Activated T-cell treated with anti-CD3 and anti-CD28 coated beads for 48 hours (primary cell): Measurements from ENCODE around the gene FUOM.
A peak's percentile ranks its signal among the peaks of the same experiment; 100 is the strongest.

Source experiments
- DNase-seq: peaks from one replicate; pipeline ENCODE4 v3.0.0-alpha.2; 2020; ENCODE audit warnings: low read depth

The FUOM gene, protein sequence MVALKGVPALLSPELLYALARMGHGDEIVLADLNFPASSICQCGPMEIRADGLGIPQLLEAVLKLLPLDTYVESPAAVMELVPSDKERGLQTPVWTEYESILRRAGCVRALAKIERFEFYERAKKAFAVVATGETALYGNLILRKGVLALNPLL

DNA sequence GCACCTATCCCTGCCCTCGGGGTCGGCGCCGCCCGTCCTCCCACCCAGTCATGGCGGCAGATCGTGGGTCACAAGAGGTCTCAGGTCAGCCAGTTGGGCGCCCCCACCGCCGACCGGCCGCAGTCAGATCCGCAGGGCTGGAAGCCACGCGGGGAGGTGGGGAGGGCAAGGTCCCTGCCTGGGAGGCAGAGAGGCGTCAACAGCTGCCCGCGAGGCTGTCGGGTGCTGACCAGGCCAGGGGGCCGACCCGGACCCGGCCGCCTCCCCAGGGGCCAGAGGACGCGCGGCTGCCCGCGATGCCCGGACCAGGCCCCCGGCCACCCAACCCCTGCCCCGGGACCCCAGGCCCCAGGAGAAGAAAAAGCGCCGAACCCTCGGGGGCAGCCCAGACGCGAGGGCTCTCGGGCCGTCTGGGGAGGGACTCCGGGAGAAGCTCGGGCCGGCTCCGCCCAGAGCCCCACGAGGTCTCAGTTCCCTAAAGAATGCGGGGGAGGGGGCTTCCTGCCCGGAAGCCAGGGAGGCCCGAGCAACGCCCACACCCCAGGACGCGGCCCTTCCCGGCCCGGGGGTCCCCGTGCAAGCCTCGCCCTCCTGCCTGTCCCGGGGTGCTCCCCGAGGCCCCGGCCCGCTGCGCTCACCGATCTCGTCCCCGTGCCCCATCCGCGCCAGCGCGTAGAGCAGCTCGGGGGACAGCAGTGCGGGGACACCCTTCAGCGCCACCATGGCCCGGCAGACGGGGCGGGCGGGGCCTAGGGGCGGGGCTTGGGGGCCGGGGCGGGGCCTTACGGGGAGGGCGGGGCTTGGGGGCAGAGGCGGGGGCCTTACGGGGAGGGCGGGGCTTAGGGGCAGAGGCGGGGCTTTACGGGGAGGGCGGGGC is at the start of gene FUOM:
Gene FUOM (minus strand): TSS at position 735 of the 877 bp plus-strand sequence. CDS start 12 bp downstream, at position 723.
- peak; percentile 70 for DNase-seq

DNA sequence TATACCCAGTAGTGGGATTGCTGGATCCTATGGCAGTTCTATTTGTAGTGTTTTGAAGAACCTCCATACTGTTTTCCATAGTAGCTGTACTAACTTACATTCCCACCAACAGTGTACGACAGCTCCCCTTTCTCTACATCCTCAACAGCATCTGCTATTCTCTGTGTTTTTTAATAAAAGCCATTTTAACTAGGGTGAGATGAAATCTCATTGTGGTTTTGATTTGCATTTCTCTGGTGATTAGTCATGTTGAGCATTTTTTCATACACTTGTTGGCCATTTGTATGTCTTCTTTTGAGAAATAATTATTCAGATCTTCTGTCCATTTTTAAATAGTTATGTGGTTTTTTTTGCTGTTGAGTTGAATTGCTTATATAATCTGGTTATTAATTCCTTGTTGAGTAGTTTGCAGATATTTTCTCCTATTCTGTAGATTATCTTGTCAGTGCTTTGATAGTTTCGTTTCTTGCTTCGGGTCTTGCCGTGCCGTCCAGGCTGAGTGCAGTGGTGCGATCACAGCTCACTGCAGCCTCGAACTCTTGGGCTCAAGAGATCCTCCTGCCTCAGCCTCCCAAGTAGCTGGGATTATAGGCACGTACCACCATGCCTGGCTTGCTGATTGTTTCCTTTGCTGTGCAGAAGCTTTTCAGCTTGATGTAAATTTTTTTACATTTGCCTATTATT is 48.2 kb upstream of the FUOM start:
- no peak for DNase-seq

DNA sequence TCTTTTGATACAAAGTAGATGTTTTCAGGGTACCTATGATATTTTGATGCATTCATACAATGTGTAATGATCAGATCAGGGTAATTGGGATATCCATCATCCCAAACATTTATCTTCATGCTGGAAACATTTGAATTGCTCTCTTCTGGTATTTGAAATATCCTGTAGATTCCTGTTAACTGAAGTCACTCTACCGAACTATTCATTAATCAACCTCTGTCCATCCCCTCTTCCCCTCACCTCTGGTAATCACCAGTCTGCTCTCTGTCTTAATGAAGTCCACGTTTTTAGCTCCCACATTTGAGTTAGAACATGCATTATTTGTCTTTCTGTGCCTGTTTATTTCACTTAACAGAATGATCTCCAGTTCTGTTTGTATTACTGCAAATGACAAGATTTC is 47.5 kb upstream of the FUOM start:
- DNase-seq: no peak

DNA sequence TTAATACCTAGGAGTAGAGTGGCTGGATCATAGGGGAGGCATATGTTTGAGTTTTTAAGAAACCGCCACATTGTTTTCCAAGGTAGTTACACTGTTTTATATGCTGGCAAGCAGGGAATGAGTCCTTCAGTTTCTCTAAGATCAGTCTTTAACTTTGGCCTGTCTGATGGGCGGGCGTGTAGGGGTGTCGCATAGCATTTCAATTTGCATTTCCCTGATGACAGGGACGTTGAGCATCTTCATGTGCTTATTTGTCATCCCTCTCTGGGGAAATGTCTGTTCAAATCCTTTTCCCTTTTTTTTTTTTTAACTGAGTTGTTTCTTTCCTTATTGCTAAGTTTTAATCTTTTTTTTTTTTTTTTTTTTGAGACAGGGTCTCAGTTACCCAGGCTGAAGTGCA is 46.0 kb upstream of the FUOM start:
- no peak for DNase-seq

DNA sequence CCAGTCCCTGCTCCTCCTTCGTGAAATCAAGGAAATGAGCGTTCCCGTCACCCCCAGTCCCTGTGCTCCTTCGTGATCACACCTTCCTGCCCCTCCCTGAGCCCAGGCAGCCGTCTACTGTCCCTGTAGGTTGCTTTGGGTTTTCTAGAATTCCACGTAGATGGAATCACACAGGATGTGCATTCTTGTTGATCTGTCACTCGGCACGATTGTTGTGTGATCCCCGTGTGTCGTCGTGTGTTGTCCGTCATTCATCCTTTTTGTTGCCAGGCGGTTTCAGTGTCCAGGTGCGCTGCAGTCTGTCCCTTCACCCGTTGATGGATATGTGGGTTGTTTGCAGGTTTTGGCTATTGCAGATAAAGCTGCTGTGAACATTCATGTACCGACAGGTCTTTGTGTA is 45.5 kb upstream of the FUOM start:
- DNase-seq: no peak

DNA sequence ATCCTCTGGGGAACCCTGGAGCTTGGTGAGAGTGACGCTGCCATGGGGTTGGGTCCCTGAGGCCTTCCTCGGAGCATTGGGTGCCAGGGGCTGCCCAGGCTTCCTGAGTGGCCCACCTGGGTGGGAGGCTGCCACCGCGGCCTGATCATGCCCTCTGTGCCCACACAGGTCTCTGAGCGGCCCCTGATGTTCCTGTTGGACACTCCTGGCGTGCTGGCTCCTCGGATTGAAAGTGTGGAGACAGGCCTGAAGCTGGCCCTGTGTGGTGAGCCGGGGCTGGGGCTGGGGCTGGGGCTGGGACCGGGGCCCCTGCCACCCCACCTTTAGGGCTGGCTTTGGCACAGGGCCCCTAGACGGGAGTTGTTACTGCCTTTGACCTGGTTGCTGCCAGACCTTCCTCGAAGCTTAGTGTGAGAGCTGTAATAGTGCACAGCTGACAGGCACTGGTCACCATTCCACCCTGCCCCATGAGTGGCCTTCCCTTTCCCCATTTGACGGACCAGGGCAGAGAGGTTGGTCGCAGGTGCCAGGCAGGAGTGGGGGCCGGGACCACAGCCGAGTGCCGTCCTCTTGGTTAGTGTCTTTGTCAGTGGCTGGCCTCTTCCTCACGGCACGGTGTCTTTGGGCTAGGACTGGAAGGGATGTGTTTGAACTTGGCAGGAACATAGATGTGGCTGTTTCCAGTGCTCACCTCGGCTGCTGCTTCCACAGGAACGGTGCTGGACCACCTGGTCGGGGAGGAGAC is 44.3 kb upstream of the FUOM start:
- no peak for DNase-seq

DNA sequence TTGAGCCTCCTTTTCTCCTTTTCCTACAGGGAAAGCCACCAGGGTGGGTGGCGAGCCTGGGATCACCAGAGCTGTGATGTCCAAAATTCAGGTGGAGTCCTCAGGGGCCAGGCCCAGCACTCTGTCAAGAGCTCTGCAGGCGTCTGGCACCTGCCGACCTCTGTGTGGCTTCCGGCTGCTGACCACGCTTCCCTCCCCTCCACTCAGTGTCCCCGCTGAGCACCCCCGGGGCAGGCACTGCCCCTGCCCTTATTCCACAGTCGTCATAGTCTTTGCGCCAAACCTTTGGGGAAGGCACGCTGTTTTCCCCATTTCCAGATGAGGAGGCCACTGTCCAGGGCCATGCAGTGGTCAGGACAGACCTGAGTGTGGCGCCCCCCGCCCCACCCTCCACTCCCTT is 43.7 kb upstream of the FUOM start:
- DNase-seq: no peak

DNA sequence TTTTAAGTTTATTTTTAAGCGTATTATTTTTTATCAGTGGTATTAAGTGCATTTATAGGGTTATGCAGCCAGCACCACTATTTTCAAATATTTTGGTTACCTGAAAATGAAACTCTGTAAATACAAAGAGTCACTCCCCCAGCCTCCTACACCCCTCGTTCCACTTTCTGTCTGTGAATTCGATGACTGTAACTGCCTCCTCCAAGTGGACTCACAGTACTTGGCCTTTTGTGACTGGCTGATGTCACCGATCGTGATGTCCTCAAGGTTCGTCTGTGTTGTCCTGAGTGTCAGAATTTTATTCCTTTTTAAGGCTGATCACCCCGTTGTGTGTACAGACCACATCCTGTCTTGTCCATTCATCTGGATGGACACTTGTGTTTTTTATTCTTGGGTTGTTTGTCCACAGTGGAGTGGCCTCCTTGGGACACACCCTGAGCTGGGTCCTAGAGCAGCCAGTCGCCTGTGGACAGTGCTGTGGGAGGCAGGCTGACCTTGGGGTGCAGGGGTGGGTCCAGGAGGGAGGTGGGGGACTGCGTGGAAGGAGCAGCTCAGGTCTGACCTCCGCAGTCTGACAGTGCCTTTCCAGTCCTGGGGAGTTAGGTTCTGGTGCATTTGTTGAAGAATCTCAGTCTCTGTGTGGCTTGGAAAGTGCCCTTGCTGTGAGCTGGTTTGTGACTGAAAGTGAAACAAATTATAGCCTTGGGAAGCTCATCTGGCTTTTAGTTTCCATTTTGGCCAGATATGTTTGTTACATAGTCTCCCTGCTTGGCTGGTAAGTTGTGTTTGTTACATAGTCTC is 43.0 kb upstream of the FUOM start:
- no peak for DNase-seq

DNA sequence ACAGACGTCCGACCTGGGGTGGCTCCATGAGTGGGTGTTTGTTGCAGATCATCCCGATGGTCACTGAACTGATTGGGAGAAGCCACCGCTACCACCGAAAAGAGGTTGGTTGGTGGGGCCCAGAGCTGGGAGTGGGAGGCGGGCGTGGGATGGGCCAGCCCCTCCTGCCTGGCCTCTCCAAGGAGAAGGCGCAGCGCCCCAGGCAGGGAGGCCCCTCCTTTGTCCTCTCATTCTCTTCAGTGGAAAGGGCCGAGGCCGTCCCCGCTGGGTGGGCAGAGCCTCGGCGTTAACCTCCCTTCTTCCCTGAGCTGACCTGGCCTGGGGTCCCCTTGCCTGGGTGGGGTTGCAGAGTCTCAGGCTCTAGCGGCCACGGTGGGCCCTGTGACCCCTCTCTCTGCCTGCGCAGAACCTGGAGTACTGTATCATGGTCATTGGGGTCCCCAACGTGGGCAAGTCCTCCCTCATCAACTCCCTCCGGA is 41.3 kb upstream of the FUOM start:
- DNase-seq: no peak

DNA sequence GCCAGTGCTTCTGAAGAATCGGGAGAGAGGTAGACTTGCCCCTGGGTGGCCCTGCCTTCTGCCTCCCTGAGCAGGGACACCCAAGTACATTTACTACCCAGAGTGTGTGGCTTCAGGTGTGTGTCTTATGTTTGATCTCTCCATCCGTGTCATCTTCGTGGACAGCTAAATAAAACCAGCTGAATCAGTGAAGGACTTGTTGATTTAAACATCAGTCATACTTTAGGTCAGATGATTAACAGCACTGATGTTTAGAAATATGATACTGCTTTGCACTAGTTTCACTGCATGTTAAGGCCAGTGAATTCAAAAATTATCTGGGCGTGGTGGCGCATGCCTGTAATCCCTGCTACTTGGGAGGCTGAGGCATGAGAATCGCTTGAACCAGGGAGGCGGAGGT is 40.1 kb upstream of the FUOM start:
- no peak for DNase-seq

DNA sequence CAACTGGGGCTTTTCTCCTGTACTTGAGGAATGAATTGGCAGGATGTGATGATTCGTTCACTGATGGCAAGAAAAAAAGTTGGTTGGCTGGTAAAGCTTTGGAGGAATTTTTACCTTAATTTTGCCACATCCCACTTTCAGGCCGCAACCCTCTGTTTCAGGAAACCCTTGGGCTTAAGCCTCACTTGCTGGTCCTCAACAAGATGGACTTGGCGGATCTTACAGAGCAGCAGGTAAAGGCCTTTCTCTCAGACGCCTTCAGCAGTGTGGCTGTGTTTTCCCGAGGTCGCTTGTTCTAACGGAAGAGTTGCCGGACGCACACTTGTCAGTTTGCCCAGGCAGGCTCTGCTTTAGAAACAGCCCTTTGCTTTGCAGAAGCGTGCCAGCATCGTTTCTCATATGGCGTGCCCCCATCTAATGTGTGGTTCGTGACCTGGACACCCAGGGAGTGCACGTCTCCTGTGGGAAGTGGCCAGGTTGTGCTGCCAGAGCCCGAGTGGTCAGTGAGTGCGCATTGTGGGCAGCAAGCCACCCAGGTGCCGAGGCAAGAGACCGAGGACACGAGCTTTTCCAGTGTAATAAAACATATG is 38.3 kb upstream of the FUOM start:
- DNase-seq: no peak

DNA sequence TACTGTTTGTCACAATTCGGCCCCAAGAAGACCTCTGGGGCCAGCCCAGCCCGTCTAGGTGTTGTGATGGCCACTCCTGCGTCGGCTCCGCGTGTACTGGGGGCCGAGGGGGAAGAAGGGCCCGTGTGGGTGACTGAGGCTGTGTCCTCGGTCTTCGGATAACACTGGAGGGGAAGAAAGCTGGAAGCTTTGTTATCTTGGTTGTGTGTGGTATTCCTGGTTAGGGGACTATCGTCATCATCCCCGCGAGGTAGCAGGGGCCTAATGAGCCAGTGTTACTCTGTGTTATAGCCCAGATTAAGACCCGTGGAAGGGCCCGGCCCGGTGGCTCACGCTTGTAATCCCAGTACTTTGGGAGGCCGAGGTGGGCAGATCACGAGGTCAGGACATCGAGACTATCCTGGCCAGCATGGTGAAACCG is 37.0 kb upstream of the FUOM start:
- DNase-seq: no peak

DNA sequence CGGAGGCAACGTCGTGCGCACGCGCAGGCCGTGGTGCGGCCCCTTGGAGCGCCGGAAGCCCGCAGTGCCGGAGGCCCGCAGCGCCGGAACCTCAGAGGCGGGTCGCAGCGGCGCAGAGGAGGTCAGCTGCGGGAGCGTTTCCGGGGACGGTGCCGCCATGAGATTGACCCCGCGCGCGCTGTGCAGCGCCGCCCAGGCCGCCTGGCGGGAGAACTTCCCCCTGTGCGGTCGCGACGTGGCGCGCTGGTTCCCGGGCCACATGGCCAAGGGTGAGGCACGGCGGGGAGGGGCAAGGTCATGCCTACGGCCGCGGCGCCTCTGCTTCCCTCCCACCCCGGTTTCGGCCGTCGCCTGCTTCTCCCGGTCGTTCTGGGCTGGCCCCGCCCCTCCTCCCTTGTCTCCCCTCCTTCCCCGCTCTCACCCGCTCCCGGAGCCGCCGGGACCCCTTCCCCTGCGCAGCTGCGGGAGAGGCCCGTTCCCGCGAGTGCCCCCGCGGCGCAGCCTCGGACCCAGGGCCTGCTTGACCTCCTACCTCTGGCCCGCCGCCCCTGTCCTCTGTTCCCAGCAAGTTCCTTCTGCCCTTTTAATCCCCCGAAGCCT is 36.3 kb upstream of the FUOM start, which contains the start of gene MTG1:
Gene MTG1 (plus strand): TSS at position 94 of the 600 bp plus-strand sequence. CDS start 64 bp downstream, at position 158.
- DNase-seq: peak; percentile 98

DNA sequence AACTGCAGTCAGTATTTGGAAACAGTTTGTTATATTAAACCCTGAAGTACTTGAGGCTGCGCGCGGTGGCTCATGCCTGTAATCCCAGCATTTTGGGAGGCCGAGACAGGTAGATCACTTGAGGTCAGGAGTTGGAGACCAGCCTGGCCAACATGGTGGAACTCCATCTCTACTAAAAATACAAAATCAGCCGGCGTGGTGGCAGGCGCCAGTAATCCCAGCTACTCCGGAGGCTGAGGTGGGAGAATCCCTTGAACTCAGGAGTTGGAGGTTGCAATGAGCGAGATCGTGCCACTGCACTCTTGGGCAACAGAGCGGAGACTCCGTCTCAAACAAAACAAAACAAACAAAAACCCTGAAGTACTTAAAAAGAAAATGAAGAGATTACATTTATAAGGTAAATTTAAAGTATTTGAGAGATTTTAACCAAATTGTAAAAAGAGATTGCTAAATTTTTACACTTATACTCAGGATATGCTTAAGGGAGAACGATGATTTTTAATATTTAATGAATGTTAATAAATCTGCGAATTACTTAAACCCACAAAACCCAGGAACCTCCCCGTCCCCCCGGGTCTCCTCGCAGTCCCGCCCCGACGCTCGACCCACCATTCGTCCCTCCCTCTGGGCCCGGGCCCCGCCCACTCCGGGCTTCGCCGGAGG is 35.7 kb upstream of the FUOM start:
- no peak for DNase-seq

DNA sequence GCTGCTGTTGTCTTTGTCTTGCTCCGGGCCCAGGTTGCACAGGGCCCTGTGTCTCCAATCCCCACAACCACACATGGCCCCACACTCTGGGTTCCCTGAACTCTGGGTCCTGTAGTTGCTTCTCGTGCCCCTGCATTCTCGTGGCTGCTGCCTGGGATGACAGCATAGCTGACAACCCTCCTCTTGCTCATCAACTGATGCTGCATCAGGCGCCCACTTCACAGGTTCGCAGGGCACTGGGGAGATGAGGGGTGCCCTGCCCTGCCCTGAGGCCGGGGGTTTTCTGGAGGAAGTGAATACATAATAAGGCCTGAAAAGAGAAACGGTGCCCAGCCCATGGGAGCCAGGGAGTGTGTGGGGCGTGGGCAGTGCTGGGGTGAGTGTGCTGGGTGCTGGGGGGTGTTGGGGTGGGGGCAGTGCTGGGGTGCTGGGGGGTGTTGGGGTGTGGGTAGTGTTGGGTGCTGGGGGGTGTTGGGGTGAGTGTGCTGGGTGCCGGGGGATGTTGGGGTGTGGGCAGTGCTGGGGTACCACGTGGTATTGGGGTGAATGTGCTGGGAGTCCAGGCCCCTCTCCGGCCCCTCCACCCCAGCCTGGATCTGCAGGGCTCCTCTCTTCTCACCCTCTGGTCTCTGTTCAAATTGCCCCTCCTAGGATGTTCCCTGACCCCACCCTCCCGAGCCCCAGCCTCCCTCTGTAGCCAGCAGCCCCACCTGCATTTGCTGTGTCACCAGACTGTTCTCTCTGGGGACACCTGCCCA is 34.1 kb upstream of the FUOM start:
- DNase-seq: peak; percentile 41

DNA sequence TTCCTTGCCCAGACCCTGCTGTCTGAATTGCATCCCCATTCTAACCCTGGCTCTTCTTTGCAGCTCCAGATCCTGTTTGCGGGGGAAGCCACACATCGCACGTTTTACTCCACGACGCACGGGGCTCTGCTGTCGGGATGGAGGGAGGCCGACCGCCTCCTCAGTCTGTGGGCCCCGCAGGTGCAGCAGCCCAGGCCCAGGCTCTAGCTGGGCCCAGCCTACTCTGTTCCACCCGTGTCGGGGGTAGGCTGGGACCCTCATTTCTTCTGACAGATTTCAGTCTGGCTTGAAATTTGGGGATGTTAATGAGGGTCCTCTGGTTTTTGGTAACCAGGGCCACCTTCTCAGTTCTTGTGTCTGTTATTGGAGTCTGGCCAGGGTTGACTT is 33.4 kb upstream of the FUOM start:
- DNase-seq: no peak

DNA sequence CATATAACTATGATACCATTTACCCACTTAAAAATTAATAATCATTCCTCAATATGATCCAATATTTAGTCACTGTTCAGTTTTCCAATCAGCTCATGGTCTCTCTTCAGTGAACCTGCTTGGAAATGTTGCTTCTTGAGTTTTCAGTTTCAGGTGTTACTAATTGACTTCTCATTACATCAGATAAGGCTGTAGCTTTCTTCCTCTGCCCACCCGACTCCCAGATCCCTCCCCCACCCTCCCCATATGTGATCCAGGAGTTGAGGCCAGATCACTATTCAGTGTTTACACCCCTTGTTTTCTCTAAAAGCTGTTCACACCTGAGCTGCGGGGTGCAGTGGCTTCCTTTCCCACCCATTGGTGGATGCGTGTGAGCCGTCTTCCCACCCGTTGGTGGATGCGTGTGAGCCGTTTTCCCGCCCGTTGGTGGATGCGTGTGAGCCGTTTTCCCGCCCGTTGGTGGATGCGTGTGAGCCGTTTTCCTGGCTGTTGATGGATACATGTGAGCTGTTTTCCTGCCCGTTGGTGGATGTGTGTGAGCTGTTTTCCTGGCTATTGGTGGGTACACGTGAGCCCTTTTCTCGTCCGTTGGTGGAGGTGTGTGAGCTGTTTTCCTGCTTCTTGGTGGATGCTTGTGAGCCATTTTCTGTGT is 32.9 kb upstream of the FUOM start:
- no peak for DNase-seq

DNA sequence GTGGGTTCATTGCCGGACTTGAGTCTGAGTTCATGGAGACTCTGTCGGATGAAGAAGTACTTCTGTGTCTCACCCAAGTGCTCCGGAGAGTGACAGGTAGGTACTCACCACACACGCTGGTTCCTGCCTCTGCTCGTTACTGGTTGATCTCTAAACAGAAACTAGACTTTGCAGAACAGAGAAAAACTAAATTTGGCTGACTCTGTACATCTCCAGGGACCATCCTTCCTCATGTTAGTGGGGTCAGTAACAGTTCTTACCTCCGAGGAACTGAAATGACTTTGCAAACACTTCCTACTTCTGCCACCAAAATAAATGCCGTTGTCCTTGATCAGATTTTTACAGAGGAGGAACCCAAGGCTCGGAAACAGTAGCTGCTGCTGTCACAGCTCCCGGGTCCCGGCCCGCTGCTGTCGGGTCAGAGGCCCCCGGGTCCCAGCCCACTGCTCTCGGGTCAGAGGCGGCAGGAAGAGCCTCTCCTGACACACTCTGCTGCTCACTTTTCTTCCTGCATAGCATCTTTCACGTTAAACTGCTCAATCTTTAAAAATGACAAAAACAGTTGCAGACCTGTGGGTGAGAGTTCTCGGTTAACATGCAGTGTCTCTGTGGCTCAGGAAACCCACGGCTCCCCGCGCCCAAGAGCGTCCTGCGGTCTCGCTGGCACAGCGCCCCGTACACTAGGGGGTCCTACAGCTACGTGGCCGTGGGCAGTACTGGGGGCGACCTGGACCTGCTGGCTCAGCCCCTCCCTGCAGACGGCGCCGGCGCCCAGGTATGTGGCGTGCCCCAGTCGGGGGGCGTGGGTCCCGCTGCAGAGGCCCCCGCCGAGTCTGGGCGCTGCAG is 31.4 kb upstream of the FUOM start:
- no peak for DNase-seq
